ENCODE results near the gene TERF2IP. TPM values are rescaled to one million over a fixed set of nuclear protein-coding genes. Genes with fewer than 3 reads are reported as not detected.

Gene TERF2IP
- total RNA-seq, 1 donor from 2014 or later = 34.9 TPM

- H3K4me3 ChIP-seq = no peak overlapping the region
- H3K27ac ChIP-seq = no peak overlapping the region
- Mint-ChIP-seq H3K27ac (no peak overlapping the region), H3K9me3 (no peaks in the 10 kb centered on the region), H3K36me3 (peaks cover 9% of the 10 kb centered on the region), H3K27me3 (ENCODE audit: insufficient read depth, low read depth) (peaks cover 2% of the 10 kb centered on the region), H3K4me3 (no peak overlapping the region), H3K4me1 (no peaks in the 10 kb centered on the region)
- no peak overlapping the region for H3K9ac ChIP-seq
- H3K27me3 ChIP-seq = no peaks in the 10 kb centered on the region
- no peaks in the 10 kb centered on the region for H4K20me1 ChIP-seq (ENCODE audit: low read depth)
- H3F3A ChIP-seq (ENCODE audit: low read depth) = no peaks in the 10 kb centered on the region
- no peak overlapping the region for H3K4me2 ChIP-seq
- H3K4me1 ChIP-seq = no peaks in the 10 kb centered on the region
- no peaks in the 10 kb centered on the region for H3K79me2 ChIP-seq (ENCODE audit: low read depth)
- no peak overlapping the region for H2AFZ ChIP-seq (replicated peaks)
- H3K36me3 ChIP-seq = peaks cover 9% of the 10 kb centered on the region
- no peak for DNase-seq (ENCODE audit: low spot score)
- TF ChIP-seq EZH2 (IDR thresholded peaks at IDR 0.05) = no peak
- no peak for TF ChIP-seq CTCF (IDR thresholded peaks at IDR 0.05)
- TF ChIP-seq EZH2phosphoT487 (IDR thresholded peaks at IDR 0.05) = no peak
- H3K9me3 ChIP-seq (ENCODE audit: low read depth) = no peaks in the 10 kb centered on the region
Observed at GRCh38 chr16:75660726-75661302, 13.2 kb downstream of the TERF2IP start.

GRCh38 chr16:75667503-75667902, 19.9 kb downstream of the TERF2IP start:
- Mint-ChIP-seq H3K9me3 (no peaks in the 10 kb centered on the region), H3K4me3 (no peak overlapping the region), H3K36me3 (no peaks in the 10 kb centered on the region), H3K27me3 (ENCODE audit: insufficient read depth, low read depth) (peaks cover 3% of the 10 kb centered on the region), H3K4me1 (no peaks in the 10 kb centered on the region), H3K27ac (no peak overlapping the region)
- H3K4me1 ChIP-seq = no peaks in the 10 kb centered on the region
- H3K4me3 ChIP-seq = no peak overlapping the region
- H3K9me3 ChIP-seq (ENCODE audit: low read depth) = no peaks in the 10 kb centered on the region
- no peaks in the 10 kb centered on the region for H3F3A ChIP-seq (ENCODE audit: low read depth)
- no peak for DNase-seq (ENCODE audit: low spot score)
- H3K27ac ChIP-seq = no peak overlapping the region
- TF ChIP-seq CTCF (IDR thresholded peaks at IDR 0.05) (no peak), EZH2 (IDR thresholded peaks at IDR 0.05) (no peak), EZH2phosphoT487 (IDR thresholded peaks at IDR 0.05) (no peak)
- H3K4me2 ChIP-seq = no peak overlapping the region
- no peaks in the 10 kb centered on the region for H3K79me2 ChIP-seq (ENCODE audit: low read depth)
- H3K27me3 ChIP-seq = no peaks in the 10 kb centered on the region
- no peak overlapping the region for H3K9ac ChIP-seq
- no peak overlapping the region for H2AFZ ChIP-seq (replicated peaks)
- no peaks in the 10 kb centered on the region for H3K36me3 ChIP-seq
- H4K20me1 ChIP-seq (ENCODE audit: low read depth) = no peaks in the 10 kb centered on the region

GRCh38 chr16:75676909-75677308, 29.3 kb downstream of the TERF2IP start, which contains the start of gene CPHXL2:
Gene CPHXL2, minus strand, starts transcription at chr16:75677009. Its CDS starts 10 bp downstream, at chr16:75676999.
- Mint-ChIP-seq H3K27me3 (ENCODE audit: insufficient read depth, low read depth) (no peaks in the 10 kb centered on the region), H3K36me3 (no peaks in the 10 kb centered on the region), H3K4me1 (no peaks in the 10 kb centered on the region), H3K9me3 (peaks cover under 1% of the 10 kb centered on the region), H3K27ac (no peak within 1 kb of the TSS), H3K4me3 (no peak within 1 kb of the TSS)
- TF ChIP-seq EZH2phosphoT487 (IDR thresholded peaks at IDR 0.05) (no peak), EZH2 (IDR thresholded peaks at IDR 0.05) (no peak), CTCF (IDR thresholded peaks at IDR 0.05) (no peak)
- no peaks in the 10 kb centered on the region for H3K79me2 ChIP-seq (ENCODE audit: low read depth)
- H3K27ac ChIP-seq = no peak within 1 kb of the TSS
- no peaks in the 10 kb centered on the region for H3K36me3 ChIP-seq
- no peak for DNase-seq (ENCODE audit: low spot score)
- H3K4me2 ChIP-seq = no peak within 1 kb of the TSS
- H3K4me3 ChIP-seq = no peak within 1 kb of the TSS
- H3K27me3 ChIP-seq = no peaks in the 10 kb centered on the region
- H3K9me3 ChIP-seq (ENCODE audit: low read depth) = no peaks in the 10 kb centered on the region
- H3K9ac ChIP-seq = no peak within 1 kb of the TSS
- no peaks in the 10 kb centered on the region for H3F3A ChIP-seq (ENCODE audit: low read depth)
- H2AFZ ChIP-seq (replicated peaks) = no peak within 1 kb of the TSS
- no peaks in the 10 kb centered on the region for H3K4me1 ChIP-seq
- H4K20me1 ChIP-seq (ENCODE audit: low read depth) = no peaks in the 10 kb centered on the region

Data from neural progenitor cell (in vitro differentiated cells).